Kidney tubule cell (primary cell): ENCODE results near the gene SUPT5H.

Experiments used
- DNase-seq: peaks from one replicate; pipeline ENCODE4 v3.0.0-alpha.2; 2018; ENCODE audit warnings: low spot score

The SUPT5H gene

DNA sequence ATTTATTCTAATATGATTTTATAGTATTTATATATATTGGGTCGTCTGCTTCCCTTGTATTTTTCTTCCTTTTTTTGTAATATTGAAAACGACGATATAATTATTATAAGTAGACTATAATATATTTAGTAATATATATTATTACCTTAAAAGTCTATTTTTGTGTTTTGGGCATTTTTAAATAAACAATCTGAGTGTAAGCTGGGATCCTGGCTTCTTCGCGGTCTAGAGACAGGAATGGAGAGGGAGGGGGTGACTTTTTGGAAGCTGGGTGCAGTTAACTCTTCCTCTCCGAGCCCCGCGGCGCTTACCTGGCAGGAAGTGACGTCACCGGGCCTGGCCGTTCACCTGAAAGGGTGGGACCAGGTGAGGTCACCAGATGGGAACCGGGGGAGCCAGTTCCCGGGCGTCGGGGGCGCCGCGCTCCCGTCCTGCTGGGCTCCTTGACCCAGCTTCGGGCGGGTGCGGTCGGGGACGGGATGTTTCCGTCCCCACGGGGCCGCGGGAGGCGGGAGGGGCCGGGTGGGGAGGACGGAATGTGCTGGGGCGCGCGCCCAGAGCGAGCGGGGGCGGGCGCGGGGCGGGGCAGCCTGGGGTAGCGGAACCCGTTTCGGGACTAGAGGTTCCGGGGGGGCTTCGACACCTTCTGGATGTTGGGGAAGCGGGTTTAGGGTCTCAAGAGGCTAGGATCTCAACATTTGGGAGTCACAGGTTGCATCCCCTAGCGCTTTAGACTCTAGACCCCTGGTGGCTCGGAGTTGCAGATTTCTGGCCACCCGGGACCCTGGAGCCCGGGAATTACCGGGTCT, 36.0 kb upstream of the SUPT5H start:
- DNase-seq: peak; percentile 90

DNA sequence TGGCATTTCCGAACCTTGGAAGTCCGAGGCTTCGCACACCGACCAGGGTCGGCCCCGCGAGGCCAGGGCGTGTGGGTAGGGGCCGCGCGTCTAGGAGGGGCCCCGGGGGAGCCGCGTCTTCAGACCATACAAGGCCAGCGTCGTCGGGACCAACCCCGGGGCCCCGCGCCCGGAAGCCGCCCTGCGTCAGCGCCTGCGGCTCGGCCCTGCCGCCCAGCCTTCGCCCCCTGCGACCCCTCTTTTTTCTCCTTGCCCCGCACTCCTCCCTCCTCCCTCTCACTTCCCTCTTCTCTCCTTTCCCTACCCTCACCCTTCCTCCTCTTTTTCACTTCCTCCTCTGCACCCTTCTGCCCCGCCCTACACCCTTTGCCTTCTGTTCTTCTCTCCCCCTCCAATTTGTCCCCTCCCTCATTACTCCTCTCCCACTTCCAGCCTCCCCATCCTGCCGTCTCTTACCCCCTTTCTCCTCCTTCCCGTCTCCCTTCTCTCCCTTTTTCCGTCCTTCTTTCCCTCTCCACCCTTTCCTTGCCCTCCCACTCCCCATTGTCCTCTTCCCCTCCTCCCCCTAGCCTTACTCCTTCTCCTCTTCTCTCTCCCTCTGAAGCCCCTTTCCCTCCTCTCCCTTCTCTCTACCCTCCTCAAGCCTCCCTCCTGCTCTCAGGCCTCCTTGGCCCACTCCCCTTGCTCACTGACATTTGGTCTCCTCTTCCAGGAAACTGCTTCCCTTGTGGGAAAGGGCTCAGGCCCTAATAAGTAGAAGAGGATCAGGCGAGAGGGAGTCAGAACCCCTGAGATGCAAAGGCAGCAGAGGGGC, 35.2 kb upstream of the SUPT5H start:
- peak; percentile 48 for DNase-seq

DNA sequence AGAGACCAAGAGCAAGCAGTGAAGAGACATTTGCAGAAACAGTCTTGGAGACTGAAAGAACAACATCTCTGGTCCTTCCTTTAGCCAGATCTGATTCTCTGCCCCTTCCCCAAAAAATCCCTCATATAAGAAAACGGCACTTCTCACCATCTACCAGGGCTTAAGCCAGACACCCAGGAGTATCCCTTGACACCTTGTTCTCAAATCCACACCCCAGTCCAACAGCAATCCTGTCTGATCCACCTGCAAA, 34.6 kb upstream of the SUPT5H start:
- DNase-seq: no peak

DNA sequence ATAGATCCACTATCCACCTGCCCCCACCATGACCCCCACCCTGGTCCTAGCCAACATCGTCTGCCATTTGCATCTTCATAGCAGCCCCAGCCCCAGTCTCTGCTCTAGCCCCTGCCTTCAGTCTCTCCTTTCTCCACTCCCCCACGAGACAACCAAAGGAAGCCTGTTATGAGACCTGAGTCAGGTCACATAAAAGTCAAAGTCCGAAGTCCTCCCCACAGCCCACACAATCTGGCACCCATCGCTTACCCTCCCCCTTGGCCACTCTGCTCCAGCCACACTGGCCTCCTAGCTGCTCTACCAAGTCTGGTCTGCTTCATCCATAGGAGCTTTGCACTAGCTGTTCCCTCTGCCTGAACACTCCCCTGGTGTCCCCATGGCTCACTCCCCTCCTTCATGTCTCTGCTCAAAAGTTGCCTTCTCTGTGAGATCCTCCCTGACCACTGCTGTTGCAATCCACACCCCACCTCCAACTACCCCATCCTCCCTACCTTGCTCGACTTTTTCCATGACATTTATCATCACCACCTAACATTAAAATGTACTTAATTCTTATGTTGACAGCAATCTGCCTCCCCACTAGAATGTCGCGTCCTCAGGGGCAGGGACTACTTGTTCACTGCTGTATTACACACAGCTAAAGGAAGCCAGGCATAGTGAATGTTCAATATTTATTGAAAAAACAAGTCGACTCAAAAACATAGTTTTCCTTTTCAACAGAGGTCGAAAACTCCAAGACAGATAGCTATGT, 34.1 kb upstream of the SUPT5H start:
- DNase-seq: peak; percentile 42

DNA sequence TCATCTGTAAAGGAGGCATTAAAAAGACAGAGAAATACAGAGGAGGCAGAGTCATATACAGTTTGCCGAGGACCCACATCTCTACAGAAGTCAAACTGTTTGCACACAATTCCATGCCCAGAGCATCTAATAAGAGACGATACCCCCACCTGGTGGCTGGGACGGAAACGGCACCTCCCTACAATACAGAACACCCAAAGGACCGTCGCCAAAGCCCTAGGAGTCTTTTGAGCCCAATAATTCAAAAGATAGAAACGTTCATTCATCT, 33.6 kb upstream of the SUPT5H start:
- DNase-seq: peak; percentile 93

DNA sequence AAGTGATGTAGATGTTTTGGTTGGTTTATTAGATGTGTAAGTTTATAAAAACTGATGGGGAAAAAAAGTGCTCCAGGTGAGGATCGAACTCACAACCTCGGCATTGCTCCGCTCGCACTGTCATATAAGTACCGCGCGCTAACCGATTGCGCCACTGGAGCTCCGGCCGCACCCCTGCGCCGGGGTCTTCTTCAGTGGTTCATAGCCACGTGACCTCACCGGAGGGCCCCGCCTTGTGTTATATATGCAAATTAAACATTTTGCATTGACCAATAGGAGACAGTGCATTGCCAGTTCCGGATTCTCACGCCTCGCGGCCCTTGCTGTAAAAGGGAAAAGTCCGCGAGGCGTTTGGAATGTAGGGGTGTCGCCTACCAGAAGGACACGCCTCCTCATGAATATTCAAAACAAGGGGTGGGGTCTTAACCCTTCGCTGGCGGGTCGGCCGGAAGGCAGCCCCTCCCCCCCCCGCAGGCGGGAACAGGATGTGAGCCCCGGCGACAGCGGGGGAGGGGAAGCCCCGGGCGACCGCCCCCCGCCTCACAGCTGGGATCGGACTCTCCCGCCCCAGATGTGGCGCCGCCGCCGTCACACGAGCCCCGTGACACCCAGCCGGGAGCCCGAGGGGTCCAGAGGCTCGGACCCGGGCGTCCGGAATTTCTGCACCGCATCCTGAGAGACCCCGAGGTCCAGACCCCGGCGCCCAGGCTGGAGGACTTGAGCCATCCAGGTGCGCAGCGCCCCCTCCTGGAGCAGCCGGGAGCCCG, 33.1 kb upstream of the SUPT5H start, which contains the start of gene PLEKHG2:
Gene PLEKHG2 (plus strand): TSS at position 570 of the 767 bp plus-strand sequence. CDS start 1,418 bp downstream, outside the sequence.
- DNase-seq: peak; percentile 100

DNA sequence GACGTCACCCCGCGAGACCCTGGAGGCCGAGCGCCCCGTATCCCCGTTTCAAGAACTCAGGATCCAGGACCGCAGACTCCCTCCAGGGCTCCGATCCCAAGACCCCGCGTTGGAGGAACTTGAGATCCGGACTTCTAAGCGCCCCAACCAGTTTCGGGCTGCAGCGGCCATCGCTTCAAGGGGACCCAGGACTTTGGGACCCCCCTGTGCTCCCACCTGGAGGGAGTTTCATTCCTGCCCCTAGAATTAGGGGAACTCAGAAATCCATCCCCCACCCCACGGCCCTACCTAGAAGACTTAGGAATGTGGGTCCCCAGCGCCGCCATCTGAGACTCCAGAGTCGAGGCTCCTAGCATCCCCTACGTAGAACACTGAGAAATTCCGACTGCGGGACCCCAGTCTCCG, 32.5 kb upstream of the SUPT5H start:
- DNase-seq: no peak

DNA sequence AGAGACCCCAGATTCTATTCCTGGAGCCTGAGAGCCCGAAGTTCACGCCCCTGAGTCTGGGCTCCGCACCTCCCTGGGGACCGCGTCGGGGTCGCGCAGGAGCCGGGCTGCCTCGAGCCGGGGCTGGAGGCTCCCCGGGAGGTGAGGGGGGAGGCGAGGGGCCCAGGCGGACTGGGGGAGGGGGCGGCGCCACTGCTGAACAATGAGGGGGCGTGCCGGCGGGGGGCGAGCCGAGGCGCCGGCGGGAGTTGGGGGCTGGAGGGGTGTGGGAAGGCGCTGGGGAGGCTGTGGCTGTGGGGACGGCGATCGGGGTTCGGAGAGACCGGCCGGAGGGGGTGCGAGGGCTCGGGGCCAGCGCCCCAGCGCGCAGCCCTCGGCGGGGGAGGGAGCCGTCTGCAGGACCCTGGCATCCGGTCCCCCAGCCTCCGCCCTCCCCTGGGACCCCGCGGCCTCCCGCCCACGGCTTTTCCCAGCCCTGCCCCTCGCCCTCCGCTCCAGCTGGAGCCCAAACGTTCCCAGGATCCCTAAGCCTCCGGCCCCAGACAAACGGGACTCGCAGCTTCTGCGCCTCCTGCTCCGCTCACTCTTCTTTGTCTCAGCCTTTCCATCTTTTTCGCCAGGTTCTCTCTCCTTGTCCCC, 32.0 kb upstream of the SUPT5H start:
- DNase-seq: no peak

DNA sequence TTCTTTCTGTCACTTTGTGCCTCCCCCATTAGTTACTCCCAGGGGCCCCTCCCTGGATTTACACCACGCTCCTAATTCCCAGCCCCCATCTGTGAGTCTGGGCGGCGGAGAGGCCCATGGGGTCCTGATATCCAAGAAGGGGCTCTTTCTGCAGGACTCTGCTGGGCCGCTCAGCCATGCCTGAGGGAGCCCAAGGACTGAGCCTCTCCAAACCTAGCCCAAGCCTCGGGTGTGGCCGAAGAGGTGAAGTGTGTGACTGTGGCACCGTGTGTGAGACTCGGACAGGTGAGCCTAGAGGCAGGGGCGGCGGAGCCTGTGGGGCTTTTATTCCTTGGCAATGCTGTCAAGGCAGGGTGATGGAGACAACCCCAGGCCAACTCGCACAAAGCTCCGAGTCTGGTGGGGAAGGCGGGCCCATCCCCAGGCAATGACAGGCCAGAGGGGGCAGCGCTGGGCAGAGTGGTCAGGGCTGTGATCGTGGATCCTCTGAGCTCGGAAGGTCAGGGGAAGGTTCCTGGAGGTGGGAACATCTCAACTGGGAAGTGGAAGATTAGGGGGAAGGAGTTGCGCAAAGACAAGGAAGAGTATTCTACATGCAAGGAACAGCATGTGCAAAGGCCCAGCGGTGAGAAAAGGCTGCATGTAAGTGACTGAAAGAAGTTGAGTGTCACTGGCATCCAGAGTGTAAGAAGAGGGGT, 31.3 kb upstream of the SUPT5H start:
- DNase-seq: no peak

DNA sequence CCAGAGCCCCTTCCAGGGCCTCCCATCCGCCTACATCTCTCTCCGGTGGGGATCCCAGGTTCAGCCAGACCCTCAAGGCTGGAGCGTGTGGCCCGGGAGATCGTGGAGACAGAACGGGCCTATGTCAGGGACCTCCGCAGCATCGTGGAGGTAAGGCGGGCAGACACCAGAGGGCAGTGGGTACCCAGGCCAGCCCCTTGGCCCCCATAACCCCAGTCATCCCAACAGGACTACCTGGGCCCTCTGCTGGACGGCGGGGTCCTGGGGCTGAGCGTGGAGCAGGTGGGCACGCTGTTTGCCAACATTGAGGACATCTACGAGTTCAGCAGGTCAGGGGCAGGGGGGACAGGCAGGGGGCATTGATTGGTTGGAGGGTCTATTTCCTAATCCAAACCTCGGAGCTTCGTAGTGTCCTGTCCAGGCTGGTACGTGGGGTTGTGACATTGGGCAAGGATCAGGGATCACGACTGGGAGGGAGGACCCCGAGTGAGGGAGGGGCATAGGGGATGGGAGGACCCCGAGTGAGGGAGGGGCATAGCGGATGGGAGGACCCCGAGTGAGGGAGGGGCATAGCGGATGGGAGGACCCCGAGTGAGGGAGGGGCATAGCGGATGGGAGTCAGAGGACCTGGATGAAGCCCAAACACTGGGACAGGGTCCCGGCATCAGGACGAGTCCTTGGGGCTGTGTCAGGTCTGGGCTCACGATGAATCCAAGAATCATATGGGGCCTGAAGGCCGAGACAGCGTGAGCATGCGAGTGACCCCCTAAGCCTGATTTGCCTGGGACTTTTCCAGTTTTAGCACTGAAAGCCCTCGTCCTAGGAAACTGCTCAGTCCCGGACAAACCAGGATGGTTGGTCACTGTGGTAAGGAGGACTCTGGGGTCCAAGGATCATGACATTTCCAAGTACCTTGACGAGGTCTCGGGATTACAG, 30.0 kb upstream of the SUPT5H start:
- DNase-seq: no peak

DNA sequence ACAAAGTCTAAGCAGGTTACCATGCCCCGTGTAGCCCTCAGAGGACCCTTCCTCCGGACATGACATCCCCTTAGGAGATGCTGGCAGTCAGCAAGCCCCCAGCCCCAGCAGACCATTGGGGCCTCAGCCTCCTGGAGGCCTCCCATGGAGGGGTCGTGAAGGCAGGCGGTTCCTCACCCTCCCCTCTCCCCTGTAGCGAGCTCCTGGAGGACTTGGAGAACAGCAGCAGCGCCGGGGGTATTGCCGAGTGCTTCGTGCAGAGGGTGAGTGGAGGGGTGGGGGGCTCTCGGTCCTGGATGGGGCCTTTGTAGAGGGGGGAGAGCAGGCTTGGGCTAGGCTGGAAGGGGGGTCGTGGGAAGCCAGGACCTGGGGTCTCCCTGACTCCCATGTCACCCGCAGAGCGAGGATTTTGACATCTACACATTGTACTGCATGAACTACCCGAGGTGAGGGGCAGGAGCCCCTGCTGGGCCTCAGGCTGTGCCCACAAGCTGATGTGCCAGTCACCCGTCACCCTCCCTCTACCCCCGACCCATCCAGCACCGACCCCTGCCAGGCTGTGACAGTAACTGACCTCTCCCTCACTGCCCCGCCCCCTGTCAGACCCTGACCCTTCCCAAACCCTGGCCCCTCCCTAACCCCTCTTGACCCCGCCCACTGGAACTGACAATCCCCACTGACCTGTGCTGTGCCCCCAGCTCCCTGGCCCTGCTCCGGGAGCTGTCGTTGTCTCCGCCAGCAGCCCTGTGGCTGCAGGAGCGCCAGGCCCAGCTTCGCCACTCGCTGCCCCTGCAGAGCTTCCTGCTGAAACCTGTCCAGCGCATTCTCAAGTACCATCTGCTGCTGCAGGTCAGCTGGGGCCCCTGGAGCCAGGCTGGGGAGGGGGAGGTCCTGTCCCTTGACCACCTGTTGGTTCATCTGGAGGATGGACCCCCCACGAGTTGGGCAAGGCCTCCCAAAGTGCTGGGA, 28.9 kb upstream of the SUPT5H start:
- no peak for DNase-seq

DNA sequence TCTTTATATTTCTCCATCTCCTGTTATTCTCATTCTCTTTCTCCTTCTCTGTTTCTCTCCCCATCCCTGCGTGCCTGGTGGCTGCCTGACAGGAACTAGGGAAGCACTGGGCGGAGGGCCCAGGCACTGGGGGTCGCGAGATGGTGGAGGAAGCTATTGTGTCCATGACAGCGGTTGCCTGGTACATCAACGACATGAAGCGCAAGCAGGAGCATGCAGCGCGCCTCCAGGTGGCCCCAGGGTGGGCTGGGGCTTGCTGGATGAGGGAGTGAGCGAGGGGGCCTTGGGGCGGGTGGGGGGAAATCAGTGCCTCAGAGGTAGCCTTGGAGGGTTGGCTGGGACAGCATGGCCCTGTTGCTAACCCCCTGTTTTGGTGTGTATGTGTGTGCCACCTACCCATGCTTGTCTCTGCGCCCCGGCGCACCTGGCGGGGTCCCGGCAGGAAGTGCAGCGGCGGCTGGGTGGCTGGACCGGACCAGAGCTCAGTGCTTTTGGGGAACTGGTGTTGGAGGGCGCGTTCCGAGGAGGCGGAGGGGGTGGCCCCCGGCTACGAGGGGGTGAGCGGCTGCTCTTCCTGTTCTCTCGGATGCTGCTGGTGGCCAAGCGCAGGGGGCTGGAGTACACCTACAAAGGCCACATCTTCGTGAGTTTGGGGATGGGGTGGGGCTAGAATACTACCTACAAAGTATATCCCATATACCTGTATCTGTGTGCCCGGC, 27.8 kb upstream of the SUPT5H start:
- DNase-seq: no peak

DNA sequence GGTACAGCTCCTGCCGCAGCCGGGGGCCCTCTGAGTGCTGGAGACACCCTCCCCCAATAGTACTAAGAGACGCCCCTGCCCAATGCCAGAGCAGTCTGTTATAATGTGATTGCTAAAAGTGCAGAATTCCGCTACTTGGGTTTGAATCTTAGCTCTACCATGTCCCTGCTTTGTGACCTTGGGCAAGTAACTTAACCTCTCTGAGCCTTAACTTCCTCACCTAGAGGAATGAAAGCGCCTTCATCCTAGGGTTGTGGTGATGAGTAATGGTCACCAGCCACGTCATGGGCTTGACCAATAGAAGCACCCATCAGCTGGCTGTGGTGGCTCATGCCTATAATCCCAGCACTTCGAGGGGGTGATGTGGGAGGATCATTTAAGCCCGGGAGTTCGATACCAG, 26.4 kb upstream of the SUPT5H start:
- no peak for DNase-seq

DNA sequence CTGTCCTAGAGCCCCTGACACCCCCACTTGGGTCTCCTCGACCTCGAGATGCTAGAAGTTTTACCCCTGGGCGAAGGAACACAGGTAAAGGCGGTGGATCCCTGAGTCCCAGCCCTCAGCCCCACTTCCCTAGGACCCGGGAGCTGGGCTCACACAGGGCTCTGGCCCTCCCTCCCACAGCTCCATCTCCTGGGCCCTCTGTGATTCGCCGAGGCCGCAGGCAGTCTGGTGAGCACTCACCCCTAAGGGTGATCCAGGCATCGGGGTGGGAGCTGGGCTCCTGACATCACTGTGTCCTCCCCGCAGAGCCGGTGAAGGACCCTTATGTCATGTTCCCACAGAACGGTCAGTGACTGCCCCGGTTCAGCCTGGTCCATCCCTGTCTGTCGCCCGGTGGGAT, 24.6 kb upstream of the SUPT5H start:
- DNase-seq: no peak

DNA sequence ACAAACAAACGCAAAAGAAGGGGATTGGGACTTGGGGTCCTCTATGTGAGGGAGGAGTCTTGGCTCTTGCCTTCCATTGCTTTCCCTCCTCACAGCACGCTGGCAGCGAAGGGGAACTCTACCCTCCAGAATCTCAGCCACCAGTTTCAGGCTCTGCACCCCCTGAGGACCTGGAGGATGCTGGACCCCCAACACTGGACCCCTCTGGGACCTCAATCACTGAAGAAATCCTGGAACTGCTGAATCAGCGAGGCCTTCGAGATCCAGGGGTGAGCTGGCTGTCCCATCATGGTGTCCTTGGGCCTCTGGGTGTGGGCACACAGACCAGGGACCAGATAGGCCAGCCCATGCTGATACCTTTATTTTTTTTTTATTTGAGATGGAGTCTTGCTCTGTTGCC, 23.4 kb upstream of the SUPT5H start:
- no peak for DNase-seq

DNA sequence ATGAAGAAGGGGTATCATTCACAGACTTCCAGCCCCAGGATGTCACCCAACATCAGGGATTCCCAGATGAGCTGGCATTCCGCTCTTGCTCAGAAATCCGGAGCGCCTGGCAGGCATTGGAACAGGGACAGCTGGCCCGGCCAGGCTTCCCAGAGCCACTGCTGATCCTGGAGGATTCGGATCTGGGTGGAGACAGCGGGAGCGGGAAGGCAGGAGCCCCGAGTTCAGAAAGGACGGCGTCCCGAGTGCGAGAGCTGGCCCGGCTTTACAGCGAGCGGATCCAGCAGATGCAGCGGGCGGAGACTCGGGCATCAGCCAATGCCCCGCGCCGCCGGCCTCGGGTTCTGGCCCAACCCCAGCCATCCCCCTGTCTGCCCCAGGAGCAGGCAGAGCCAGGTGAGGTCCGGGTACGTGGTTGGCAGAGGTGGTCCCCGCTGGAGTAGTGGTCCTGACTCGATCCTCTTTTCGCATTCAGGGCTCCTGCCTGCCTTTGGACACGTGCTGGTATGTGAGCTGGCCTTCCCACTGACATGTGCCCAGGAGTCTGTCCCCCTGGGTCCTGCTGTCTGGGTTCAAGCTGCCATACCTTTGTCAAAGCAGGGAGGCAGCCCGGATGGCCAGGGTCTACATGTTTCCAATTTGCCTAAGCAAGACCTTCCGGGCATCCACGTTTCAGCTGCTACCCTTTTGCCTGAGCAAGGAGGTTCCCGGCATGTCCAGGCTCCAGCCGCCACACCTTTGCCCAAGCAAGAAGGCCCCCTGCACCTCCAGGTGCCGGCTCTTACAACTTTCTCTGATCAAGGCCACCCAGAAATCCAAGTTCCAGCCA, 21.9 kb upstream of the SUPT5H start:
- DNase-seq: no peak

DNA sequence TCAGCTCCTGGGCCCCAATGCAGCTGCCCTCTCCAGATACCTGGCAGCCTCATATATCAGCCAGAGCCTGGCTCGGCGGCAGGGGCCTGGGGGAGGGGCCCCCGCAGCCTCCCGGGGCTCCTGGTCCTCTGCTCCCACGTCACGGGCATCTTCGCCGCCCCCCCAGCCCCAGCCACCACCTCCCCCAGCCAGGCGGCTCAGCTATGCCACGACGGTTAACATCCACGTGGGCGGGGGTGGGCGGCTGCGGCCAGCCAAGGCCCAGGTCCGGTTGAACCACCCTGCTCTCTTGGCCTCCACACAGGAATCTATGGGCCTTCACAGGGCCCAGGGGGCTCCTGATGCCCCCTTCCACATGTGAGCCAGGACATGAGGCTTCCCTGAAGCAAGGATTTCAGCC, 20.4 kb upstream of the SUPT5H start:
- no peak for DNase-seq
